SK-N-SH (cell line): ENCODE results near the gene FGF10.

Experiments used
- EP300 ChIP-seq, 2 experiments: IDR thresholded peaks; 2 replicates each; pipeline versions ENCODE4 v1.4.0 to v1.6.1; 2012; ENCODE audit warnings: borderline replicate concordance in 1 of 2, low read depth in 1 of 2, low read length in 1 of 2
- EZH2phosphoT487 ChIP-seq: fragments of 200-600 bp; sonication (generic); IDR thresholded peaks from 2 replicates; pipeline ENCODE4 v1.6.1; 2017; ENCODE audit warnings: low read depth, mixed run types, mild to moderate bottlenecking, antibody characterized with exemption, moderate library complexity, borderline replicate concordance
- GATA2 ChIP-seq: sonication (generic); formaldehyde crosslinking; IDR thresholded peaks from 2 replicates; pipeline ENCODE4 v1.5.0; 2020; ENCODE audit warnings: mild to moderate bottlenecking, missing genetic modification reagents
- NFIC ChIP-seq: IDR thresholded peaks from 2 replicates; pipeline ENCODE4 v1.4.0; 2012; ENCODE audit warnings: borderline replicate concordance
- POLR2AphosphoS5 ChIP-seq: IDR thresholded peaks from 2 replicates; pipeline ENCODE4 v1.6.1; 2012; ENCODE audit warnings: low read depth, low read length
- REST ChIP-seq: IDR thresholded peaks from 2 replicates; pipeline ENCODE4 v1.6.1; 2012; ENCODE audit warnings: mild to moderate bottlenecking, low read depth, low read length, moderate library complexity
- SIN3A ChIP-seq: IDR thresholded peaks from 2 replicates; pipeline ENCODE4 v1.6.1; 2012; ENCODE audit warnings: low read depth, mild to moderate bottlenecking, low read length, moderate library complexity, borderline replicate concordance
- TEAD4 ChIP-seq: IDR thresholded peaks from 2 replicates; pipeline ENCODE4 v1.4.0; 2012; ENCODE audit warnings: mild to moderate bottlenecking, borderline replicate concordance; ENCODE audit not compliant: insufficient read depth
- TF ChIP-seq, protein P1 (sequence below): fragments of 200-600 bp; sonication (generic); IDR thresholded peaks from 2 replicates; pipeline ENCODE4 v1.6.1; 2017; ENCODE audit warnings: antibody characterized with exemption, mild to moderate bottlenecking, moderate library complexity
- TF ChIP-seq, protein P2 (sequence below): fragments of 150-350 bp; IDR thresholded peaks from 2 replicates; pipeline ENCODE4 v1.6.1; 2017; ENCODE audit warnings: antibody characterized with exemption, low read length, low read depth, borderline replicate concordance

DNA sequence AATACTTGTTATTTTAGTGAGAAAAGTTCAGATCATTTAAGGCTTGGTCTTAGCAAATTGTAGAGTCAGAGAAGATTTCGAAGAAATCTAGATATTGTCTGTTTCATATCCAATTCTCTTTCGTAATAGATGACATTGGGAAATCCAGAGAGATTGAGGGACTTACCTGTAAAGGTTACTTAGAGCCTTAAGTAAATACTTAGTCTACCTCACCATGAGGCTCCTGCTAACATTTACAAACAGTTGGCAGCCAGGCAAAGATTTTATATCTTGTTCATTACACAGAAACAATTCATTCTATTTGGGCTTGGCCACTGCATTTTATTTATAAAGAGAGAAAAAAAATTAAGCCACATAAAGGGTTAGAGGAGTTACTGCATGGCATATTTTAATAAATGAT lies 70.3 kb downstream of the FGF10 start:
- no peak for TF ChIP-seq GATA2 (CRISPR knock-in tag)
- TF ChIP-seq, protein P1, sequence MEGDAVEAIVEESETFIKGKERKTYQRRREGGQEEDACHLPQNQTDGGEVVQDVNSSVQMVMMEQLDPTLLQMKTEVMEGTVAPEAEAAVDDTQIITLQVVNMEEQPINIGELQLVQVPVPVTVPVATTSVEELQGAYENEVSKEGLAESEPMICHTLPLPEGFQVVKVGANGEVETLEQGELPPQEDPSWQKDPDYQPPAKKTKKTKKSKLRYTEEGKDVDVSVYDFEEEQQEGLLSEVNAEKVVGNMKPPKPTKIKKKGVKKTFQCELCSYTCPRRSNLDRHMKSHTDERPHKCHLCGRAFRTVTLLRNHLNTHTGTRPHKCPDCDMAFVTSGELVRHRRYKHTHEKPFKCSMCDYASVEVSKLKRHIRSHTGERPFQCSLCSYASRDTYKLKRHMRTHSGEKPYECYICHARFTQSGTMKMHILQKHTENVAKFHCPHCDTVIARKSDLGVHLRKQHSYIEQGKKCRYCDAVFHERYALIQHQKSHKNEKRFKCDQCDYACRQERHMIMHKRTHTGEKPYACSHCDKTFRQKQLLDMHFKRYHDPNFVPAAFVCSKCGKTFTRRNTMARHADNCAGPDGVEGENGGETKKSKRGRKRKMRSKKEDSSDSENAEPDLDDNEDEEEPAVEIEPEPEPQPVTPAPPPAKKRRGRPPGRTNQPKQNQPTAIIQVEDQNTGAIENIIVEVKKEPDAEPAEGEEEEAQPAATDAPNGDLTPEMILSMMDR = no peak
- TF ChIP-seq TEAD4 = no peak
- TF ChIP-seq EP300 (IDR thresholded peaks at IDR 0.05; ENCODE audit: borderline replicate concordance in 1 of 2, low read depth in 1 of 2, low read length in 1 of 2) = no peak
- TF ChIP-seq, protein P2, sequence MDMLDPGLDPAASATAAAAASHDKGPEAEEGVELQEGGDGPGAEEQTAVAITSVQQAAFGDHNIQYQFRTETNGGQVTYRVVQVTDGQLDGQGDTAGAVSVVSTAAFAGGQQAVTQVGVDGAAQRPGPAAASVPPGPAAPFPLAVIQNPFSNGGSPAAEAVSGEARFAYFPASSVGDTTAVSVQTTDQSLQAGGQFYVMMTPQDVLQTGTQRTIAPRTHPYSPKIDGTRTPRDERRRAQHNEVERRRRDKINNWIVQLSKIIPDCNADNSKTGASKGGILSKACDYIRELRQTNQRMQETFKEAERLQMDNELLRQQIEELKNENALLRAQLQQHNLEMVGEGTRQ = no peak
- no peak for TF ChIP-seq SIN3A
- no peak for TF ChIP-seq REST
- no peak for TF ChIP-seq POLR2AphosphoS5
- TF ChIP-seq EZH2phosphoT487 = no peak
- no peak for TF ChIP-seq NFIC
